ENCODE results near the gene PTDSS2.

Gene PTDSS2

DNA sequence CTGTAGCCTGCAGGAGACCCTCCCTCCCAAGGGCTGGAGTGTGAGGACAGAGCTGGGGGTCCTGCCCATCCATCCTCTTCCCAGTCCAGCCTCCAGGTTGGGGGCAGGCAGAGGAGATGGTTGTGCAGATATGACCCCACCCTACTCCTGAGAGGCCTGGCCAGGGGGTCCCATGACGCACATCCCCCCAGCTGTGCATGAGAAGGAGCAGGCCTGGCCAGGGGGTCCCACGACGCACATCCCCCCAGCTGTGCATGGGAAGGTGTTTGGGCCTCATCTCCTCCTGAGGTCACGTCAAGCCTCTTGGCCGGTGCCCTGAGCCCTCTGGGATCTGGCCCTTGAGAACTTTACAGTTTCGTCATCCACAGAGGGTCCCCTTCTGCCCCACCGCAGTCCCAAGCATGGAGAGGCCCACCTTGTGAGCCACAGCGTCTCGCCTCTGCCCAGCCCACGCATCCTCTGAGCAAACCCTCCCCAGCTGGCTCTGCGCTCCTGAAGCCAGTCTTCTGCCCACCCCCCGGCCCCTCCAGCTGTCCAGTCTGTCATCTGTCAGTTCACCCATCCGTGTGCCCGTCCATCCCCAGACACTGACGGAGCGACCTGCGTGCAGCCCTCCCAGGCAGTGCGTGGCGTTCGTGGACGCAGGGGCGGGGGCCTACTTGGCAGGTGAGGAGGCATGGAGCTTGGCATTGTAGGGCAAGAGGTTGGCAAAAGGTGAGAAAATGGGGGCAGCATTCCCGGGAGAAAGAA lies 10.6 kb upstream of the PTDSS2 start:
- Histone ChIP-seq H4K91ac (ENCODE audit: low read length) (peak overlapping the region; percentile 30), H3K4ac (ENCODE audit: low read depth in 1 of 2, low read length in 2 of 2) (no peak overlapping the region), H2BK120ac (ENCODE audit: low read depth, low read length) (no peak overlapping the region), H3K14ac (ENCODE audit: low read length in 2 of 2) (no peak overlapping the region), H3K18ac (ENCODE audit: low read depth in 1 of 2, low read length in 2 of 2) (no peak overlapping the region), H2AK5ac (ENCODE audit: low read length, severe bottlenecking) (no peak overlapping the region), H3K79me1 (replicated peaks; ENCODE audit: low read length, poor library complexity, severe bottlenecking) (no peaks in the 10 kb centered on the region), H3K27me3 (ENCODE audit: control insufficient read depth in 1 of 2, insufficient read depth in 1 of 2, low read length in 2 of 2) (peaks cover 0 to 50% of the 10 kb centered on the region in 2 experiments), H3K4me1 (ENCODE audit: control insufficient read depth, insufficient read depth, low read depth, low read length) (peaks cover 25% of the 10 kb centered on the region), H2BK12ac (ENCODE audit: low read length in 2 of 2) (no peak overlapping the region), H2BK5ac (ENCODE audit: low read depth, low read length, poor library complexity, severe bottlenecking) (no peak overlapping the region), H4K8ac (ENCODE audit: low read length) (no peak overlapping the region), H3K4me3 (ENCODE audit: insufficient read depth in 1 of 2, low read depth in 1 of 2, low read length in 2 of 2) (no peak overlapping the region), H3K9me3 (ENCODE audit: control insufficient read depth, low read length) (no peaks in the 10 kb centered on the region), H3K27ac (ENCODE audit: low read length, poor library complexity, severe bottlenecking) (no peak overlapping the region), H3K36me3 (ENCODE audit: control insufficient read depth in 1 of 2, insufficient read depth in 2 of 2, low read depth in 1 of 2, low read length in 2 of 2) (no peaks in the 10 kb centered on the region), H3K4me2 (ENCODE audit: low read length, poor library complexity, severe bottlenecking) (no peak overlapping the region), H3K23ac (ENCODE audit: low read length in 2 of 2) (no peak overlapping the region), H2AFZ (ENCODE audit: low read depth, low read length) (no peak overlapping the region), H2BK15ac (ENCODE audit: low read depth, poor library complexity, severe bottlenecking) (no peak overlapping the region), H3K9ac (ENCODE audit: low read length) (no peak overlapping the region)
- WGBS, result 91% methylated on average over 23 of the region's 23 CpGs
- no peak for DNase-seq

DNA sequence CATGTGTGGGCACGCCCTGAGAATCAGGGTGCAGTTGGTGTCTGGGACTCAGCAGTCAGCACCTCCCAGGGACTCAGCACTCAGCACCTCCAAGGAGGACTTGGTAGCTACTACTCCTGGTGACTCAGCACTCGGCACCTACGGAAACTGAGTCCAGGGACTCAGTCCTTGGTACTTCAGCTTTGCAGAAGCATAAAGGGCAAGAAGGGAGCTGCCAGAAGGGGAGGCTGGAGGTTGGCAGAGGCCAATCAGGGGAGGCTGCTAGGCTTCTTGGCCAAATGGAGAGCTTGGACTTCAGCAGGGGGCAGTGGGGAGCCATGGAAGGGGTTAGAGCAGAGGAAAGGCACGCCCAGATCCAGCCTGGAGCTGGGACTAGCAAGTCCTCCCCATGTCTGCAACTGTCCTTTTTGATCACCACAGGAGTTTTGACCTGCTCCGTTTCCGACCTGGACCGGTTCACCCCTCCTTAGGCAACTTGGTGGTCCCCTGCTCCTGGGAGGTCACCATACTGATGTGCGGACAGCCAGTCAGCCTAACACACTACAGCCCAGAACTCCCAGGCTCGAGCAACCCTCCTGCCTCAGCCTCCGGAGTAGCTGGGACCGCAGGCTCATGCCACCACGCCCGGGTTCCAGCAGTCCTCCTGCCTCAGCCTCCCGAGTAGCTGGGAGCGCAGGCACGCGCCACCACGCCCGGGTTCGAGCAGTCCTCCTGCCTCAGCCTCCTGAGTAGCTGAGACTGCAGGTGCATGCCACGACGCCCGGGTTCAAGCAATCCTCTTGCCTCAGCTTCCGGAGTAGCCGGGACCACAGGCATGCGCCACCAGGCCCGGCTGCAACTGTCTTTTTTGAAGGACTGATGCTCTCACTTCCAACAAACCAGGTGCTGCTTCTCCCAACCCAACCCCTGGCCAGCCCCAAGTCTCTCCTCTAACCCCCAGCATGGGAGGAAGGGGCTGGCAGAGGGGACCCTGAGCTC lies 9.7 kb upstream of the PTDSS2 start:
- H2BK15ac ChIP-seq (ENCODE audit: low read depth, poor library complexity, severe bottlenecking), result no peak overlapping the region
- no peak overlapping the region for H2BK12ac ChIP-seq (ENCODE audit: low read length in 2 of 2)
- H3K27ac ChIP-seq (ENCODE audit: low read length, poor library complexity, severe bottlenecking), result no peak overlapping the region
- H2AFZ ChIP-seq (ENCODE audit: low read depth, low read length), result no peak overlapping the region
- no peak for DNase-seq
- H4K8ac ChIP-seq (ENCODE audit: low read length), result no peak overlapping the region
- H3K4ac ChIP-seq (ENCODE audit: low read depth in 1 of 2, low read length in 2 of 2), result no peak overlapping the region
- WGBS, result 93% methylated on average over 27 of the region's 27 CpGs
- no peaks in the 10 kb centered on the region for H3K36me3 ChIP-seq (ENCODE audit: control insufficient read depth in 1 of 2, insufficient read depth in 2 of 2, low read depth in 1 of 2, low read length in 2 of 2)
- no peak overlapping the region for H3K23ac ChIP-seq (ENCODE audit: low read length in 2 of 2)
- H3K79me1 ChIP-seq (replicated peaks; ENCODE audit: low read length, poor library complexity, severe bottlenecking), result no peaks in the 10 kb centered on the region
- no peak overlapping the region for H3K4me2 ChIP-seq (ENCODE audit: low read length, poor library complexity, severe bottlenecking)
- H2AK5ac ChIP-seq (ENCODE audit: low read length, severe bottlenecking), result no peak overlapping the region
- H4K91ac ChIP-seq (ENCODE audit: low read length), result peak overlapping the region; percentile 30
- H2BK120ac ChIP-seq (ENCODE audit: low read depth, low read length), result no peak overlapping the region
- H3K4me3 ChIP-seq (ENCODE audit: insufficient read depth in 1 of 2, low read depth in 1 of 2, low read length in 2 of 2), result no peak overlapping the region
- H3K18ac ChIP-seq (ENCODE audit: low read depth in 1 of 2, low read length in 2 of 2), result no peak overlapping the region
- no peak overlapping the region for H3K9ac ChIP-seq (ENCODE audit: low read length)
- H3K9me3 ChIP-seq (ENCODE audit: control insufficient read depth, low read length), result no peaks in the 10 kb centered on the region
- no peak overlapping the region for H2BK5ac ChIP-seq (ENCODE audit: low read depth, low read length, poor library complexity, severe bottlenecking)
- peaks cover 0 to 44% of the 10 kb centered on the region in 2 experiments for H3K27me3 ChIP-seq (ENCODE audit: control insufficient read depth in 1 of 2, insufficient read depth in 1 of 2, low read length in 2 of 2)
- peaks cover 26% of the 10 kb centered on the region for H3K4me1 ChIP-seq (ENCODE audit: control insufficient read depth, insufficient read depth, low read depth, low read length)
- no peak overlapping the region for H3K14ac ChIP-seq (ENCODE audit: low read length in 2 of 2)

DNA sequence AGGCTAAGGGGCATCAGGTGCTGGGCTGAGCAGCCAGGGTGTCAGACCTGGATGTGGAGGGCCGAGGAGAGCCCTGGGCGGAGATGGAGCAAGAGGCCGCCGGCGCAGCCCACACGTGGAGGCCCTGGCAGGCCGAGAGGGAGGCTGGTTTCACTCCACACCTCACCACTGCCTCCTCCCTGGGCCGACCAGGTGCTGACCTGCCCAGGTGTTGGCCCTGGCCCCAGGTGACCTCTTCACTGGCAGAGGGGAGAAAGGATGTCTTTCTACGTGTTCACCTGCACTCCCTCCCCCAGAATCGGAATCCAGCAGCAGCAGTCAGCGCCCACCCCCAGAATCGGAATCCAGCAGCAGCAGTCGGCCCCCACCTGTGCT lies 9.0 kb upstream of the PTDSS2 start:
- Histone ChIP-seq H3K4ac (ENCODE audit: low read depth in 1 of 2, low read length in 2 of 2) (no peak overlapping the region), H3K4me1 (ENCODE audit: control insufficient read depth, insufficient read depth, low read depth, low read length) (peaks cover 26% of the 10 kb centered on the region), H3K23ac (ENCODE audit: low read length in 2 of 2) (no peak overlapping the region), H2BK120ac (ENCODE audit: low read depth, low read length) (no peak overlapping the region), H3K14ac (ENCODE audit: low read length in 2 of 2) (no peak overlapping the region), H4K91ac (ENCODE audit: low read length) (no peak overlapping the region), H2BK5ac (ENCODE audit: low read depth, low read length, poor library complexity, severe bottlenecking) (no peak overlapping the region), H4K8ac (ENCODE audit: low read length) (no peak overlapping the region), H2AFZ (ENCODE audit: low read depth, low read length) (no peak overlapping the region), H3K27ac (ENCODE audit: low read length, poor library complexity, severe bottlenecking) (no peak overlapping the region), H3K27me3 (ENCODE audit: control insufficient read depth in 1 of 2, insufficient read depth in 1 of 2, low read length in 2 of 2) (peaks cover 0 to 44% of the 10 kb centered on the region in 2 experiments), H3K18ac (ENCODE audit: low read depth in 1 of 2, low read length in 2 of 2) (no peak overlapping the region), H2BK15ac (ENCODE audit: low read depth, poor library complexity, severe bottlenecking) (no peak overlapping the region), H3K9me3 (ENCODE audit: control insufficient read depth, low read length) (no peaks in the 10 kb centered on the region), H3K36me3 (ENCODE audit: control insufficient read depth in 1 of 2, insufficient read depth in 2 of 2, low read depth in 1 of 2, low read length in 2 of 2) (no peaks in the 10 kb centered on the region), H2AK5ac (ENCODE audit: low read length, severe bottlenecking) (no peak overlapping the region), H3K9ac (ENCODE audit: low read length) (no peak overlapping the region), H3K4me3 (ENCODE audit: insufficient read depth in 1 of 2, low read depth in 1 of 2, low read length in 2 of 2) (no peak overlapping the region), H3K4me2 (ENCODE audit: low read length, poor library complexity, severe bottlenecking) (no peak overlapping the region), H3K79me1 (replicated peaks; ENCODE audit: low read length, poor library complexity, severe bottlenecking) (no peaks in the 10 kb centered on the region), H2BK12ac (ENCODE audit: low read length in 2 of 2) (no peak overlapping the region)
- WGBS, result 80% methylated on average over 12 of the region's 13 CpGs
- DNase-seq, result no peak
